ENCODE measurements around the gene RRAS.

The RRAS gene

DNA sequence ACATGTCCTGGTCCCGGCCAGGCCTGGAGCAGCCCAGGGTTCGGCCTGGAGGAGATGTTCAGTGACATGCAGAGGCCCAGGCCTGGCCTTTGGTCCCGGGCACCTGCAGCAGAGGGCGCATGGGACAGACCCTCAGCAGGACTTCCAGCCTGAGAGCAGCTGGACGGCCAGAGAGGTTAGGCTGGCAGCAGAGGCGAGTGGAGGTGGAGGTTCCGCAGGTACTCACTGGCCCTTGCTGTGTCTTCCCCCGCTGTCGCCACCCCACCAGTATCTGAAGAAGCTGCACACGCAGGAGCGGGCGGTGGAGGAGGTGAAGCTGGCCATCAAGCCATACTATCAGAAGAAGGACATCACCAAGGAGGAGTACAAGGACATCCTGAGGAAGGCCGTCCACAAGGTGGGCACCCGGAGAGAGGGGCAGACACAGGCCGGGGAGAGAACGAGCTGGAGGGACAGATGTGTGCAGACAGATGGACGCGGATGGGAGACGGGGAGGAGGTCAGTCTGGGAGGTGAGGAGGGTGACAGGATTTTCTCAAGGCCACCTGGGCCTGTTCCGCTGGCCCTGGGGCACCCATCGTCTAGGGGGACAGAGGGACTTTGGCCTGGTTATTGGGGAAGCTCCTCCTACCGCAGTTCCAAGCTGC is 17.7 kb upstream of the RRAS start:
- TF ChIP-seq, protein P1, sequence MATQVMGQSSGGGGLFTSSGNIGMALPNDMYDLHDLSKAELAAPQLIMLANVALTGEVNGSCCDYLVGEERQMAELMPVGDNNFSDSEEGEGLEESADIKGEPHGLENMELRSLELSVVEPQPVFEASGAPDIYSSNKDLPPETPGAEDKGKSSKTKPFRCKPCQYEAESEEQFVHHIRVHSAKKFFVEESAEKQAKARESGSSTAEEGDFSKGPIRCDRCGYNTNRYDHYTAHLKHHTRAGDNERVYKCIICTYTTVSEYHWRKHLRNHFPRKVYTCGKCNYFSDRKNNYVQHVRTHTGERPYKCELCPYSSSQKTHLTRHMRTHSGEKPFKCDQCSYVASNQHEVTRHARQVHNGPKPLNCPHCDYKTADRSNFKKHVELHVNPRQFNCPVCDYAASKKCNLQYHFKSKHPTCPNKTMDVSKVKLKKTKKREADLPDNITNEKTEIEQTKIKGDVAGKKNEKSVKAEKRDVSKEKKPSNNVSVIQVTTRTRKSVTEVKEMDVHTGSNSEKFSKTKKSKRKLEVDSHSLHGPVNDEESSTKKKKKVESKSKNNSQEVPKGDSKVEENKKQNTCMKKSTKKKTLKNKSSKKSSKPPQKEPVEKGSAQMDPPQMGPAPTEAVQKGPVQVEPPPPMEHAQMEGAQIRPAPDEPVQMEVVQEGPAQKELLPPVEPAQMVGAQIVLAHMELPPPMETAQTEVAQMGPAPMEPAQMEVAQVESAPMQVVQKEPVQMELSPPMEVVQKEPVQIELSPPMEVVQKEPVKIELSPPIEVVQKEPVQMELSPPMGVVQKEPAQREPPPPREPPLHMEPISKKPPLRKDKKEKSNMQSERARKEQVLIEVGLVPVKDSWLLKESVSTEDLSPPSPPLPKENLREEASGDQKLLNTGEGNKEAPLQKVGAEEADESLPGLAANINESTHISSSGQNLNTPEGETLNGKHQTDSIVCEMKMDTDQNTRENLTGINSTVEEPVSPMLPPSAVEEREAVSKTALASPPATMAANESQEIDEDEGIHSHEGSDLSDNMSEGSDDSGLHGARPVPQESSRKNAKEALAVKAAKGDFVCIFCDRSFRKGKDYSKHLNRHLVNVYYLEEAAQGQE (IDR thresholded peaks at IDR 0.05; ENCODE audit: low read depth): no peak
- no peak for TF ChIP-seq EGR1 (IDR thresholded peaks at IDR 0.05)
- TF ChIP-seq RAD21 (IDR thresholded peaks at IDR 0.05; ENCODE audit: low read depth): no peak
- TF ChIP-seq, protein P2, sequence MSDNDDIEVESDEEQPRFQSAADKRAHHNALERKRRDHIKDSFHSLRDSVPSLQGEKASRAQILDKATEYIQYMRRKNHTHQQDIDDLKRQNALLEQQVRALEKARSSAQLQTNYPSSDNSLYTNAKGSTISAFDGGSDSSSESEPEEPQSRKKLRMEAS (IDR thresholded peaks at IDR 0.05): no peak
- no peak for TF ChIP-seq EP300 (IDR thresholded peaks at IDR 0.05; ENCODE audit: borderline replicate concordance)
- no peak for TF ChIP-seq CREB1 (IDR thresholded peaks at IDR 0.05; ENCODE audit: low read depth)
- TF ChIP-seq, protein P3, sequence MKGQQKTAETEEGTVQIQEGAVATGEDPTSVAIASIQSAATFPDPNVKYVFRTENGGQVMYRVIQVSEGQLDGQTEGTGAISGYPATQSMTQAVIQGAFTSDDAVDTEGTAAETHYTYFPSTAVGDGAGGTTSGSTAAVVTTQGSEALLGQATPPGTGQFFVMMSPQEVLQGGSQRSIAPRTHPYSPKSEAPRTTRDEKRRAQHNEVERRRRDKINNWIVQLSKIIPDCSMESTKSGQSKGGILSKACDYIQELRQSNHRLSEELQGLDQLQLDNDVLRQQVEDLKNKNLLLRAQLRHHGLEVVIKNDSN (IDR thresholded peaks at IDR 0.05): no peak
- TF ChIP-seq FOXM1 (IDR thresholded peaks at IDR 0.05; ENCODE audit: borderline replicate concordance, low read depth): no peak
- TF ChIP-seq YY1 (IDR thresholded peaks at IDR 0.05; ENCODE audit: low read depth): no peak
- no peak for TF ChIP-seq NFIC (IDR thresholded peaks at IDR 0.05)
- no peak for TF ChIP-seq CEBPB (IDR thresholded peaks at IDR 0.05)
- TF ChIP-seq TAF1 (IDR thresholded peaks at IDR 0.05; ENCODE audit: low read depth): no peak
- TF ChIP-seq ZBTB7A (IDR thresholded peaks at IDR 0.05; ENCODE audit: low read depth): no peak
- no peak for TF ChIP-seq TCF12 (IDR thresholded peaks at IDR 0.05; ENCODE audit: low read depth)
- no peak for TF ChIP-seq TEAD4 (IDR thresholded peaks at IDR 0.05)

DNA sequence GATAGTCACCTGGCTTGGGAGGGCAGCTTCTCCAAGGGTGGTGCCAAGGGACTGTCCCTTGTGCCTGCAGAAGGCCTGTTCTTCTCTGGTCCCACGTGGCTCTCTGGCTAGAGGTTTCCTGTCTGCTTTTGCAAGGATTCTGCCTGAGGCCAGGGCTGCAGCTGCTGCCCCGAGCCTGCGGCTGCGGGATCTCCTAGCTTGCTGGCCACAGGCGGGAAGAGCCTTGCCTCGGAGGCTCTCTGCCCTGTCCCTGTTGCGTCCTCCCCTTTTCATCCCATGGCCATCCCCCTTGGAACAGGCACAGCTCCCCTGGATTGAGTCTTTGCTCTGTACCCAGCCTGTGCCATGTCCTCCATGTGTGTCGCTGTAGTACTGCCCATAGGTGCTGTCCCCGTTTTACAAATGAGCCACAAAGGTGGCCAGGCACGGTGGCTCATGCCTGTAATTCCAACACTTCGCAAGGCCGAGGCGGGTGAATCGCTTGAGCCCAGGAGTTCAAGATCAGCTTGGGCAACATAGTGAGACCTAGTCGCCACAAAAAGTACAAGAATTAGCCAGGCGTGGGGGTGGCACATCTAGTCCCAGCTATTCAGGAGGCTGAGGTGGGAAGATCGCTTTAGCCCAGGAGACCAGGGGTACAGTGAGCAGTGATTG is 16.6 kb upstream of the RRAS start:
- TF ChIP-seq EGR1 (IDR thresholded peaks at IDR 0.05): no peak
- TF ChIP-seq TEAD4 (IDR thresholded peaks at IDR 0.05): no peak
- TF ChIP-seq, protein P3 (IDR thresholded peaks at IDR 0.05): no peak
- no peak for TF ChIP-seq EP300 (IDR thresholded peaks at IDR 0.05; ENCODE audit: borderline replicate concordance)
- TF ChIP-seq, protein P1 (IDR thresholded peaks at IDR 0.05; ENCODE audit: low read depth): no peak
- no peak for TF ChIP-seq NFIC (IDR thresholded peaks at IDR 0.05)
- TF ChIP-seq RAD21 (IDR thresholded peaks at IDR 0.05; ENCODE audit: low read depth): no peak
- TF ChIP-seq YY1 (IDR thresholded peaks at IDR 0.05; ENCODE audit: low read depth): no peak

DNA sequence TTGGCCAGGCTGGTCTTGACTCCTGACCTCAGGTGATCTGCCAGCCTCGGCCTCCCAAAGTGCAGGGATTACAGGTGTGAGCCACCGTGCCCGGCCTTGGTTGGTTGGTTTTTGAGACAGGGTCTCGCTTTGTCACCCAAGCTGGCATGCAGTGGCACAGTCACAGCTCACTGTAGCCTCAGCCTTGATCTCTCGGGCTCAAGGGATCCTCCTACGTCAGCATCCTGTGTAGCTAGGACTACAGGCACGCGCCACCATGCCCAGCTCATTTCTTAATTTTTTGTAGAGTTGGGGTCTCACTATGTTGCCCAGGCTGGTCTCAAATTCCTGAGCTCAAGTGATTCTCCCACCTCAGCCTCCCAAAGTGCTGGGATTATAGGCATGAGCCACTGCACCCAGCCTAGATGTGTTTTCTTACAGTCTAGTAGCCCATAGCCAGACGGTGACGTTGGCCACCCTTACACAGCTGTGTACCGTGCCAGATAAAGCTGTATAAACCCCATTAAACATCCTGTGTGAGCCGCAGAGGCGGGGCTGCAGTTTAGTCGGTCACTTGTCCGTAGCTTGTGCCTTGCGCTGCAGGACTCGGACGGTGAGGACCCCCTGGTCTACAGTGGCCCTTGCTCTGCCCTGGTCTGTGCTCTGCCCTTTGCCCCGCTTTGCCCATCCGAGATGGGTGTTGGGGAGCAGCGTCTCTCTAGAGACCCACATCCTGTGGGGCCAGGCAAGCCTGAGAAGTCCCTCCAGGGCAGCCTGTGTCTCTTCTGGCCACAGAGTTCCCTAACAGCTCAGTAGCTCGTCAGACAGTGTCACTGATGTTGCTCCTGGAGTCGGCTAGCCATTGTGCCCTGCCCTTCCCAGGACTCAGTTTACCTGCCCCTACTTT is 15.9 kb upstream of the RRAS start:
- TF ChIP-seq TEAD4 (IDR thresholded peaks at IDR 0.05) (no peak), EP300 (IDR thresholded peaks at IDR 0.05; ENCODE audit: borderline replicate concordance) (no peak), RAD21 (IDR thresholded peaks at IDR 0.05; ENCODE audit: low read depth) (no peak), CEBPB (IDR thresholded peaks at IDR 0.05) (no peak), YY1 (IDR thresholded peaks at IDR 0.05; ENCODE audit: low read depth) (no peak), EGR1 (IDR thresholded peaks at IDR 0.05) (no peak), NFIC (IDR thresholded peaks at IDR 0.05) (no peak), ZBTB7A (IDR thresholded peaks at IDR 0.05; ENCODE audit: low read depth) (no peak), TAF1 (IDR thresholded peaks at IDR 0.05; ENCODE audit: low read depth) (no peak), TCF12 (IDR thresholded peaks at IDR 0.05; ENCODE audit: low read depth) (no peak), CREB1 (IDR thresholded peaks at IDR 0.05; ENCODE audit: low read depth) (no peak), FOXM1 (IDR thresholded peaks at IDR 0.05; ENCODE audit: borderline replicate concordance, low read depth) (no peak)
- TF ChIP-seq, protein P2 (IDR thresholded peaks at IDR 0.05): no peak
- TF ChIP-seq, protein P1 (IDR thresholded peaks at IDR 0.05; ENCODE audit: low read depth): no peak
- TF ChIP-seq, protein P3 (IDR thresholded peaks at IDR 0.05): no peak

Data from Ishikawa (cell line).